Uterus (tissue), 2 donors: ENCODE measurements around the gene SLC2A6.

Experiments used
- POLR2A ChIP-seq, 2 donors: fragments of 450-650 bp; IDR thresholded peaks; one replicate each; pipeline ENCODE4 v1.6.1; 2016; ENCODE audit warnings: antibody characterized with exemption in 2 of 2, mild to moderate bottlenecking in 1 of 2, moderate library complexity in 1 of 2
- TF ChIP-seq, protein P1 (sequence below), 4 experiments: fragments of 200-600 bp in 2 of 4; fragments of 450-650 bp in 2 of 4; sonication (generic) in 2 of 4; IDR thresholded peaks; one replicate each; pipeline ENCODE4 v1.5.1; 2016 to 2019; ENCODE audit warnings: antibody characterized with exemption in 4 of 4, mild to moderate bottlenecking in 2 of 4, moderate library complexity in 1 of 4

DNA sequence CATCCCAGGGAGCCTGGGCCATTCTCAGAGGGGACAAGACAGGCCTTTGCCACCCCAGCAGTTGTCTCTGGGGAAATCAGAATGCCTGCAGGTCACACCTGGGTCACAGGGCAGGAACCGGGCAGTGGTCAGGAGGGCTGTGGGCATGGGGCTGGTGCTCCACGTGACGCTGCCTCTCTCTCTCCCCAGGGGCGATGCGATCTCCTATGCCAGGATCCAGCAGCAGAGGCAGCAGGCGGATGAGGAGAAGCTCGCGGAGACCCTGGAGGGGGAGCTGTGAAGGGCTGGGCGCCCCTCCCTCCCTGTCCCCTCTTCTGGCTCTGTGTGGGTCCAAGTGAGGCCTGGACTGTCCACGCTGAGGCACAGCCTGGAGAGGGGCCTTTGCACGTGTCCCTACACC lies 10.5 kb downstream of the SLC2A6 start:
- TF ChIP-seq, protein P1, sequence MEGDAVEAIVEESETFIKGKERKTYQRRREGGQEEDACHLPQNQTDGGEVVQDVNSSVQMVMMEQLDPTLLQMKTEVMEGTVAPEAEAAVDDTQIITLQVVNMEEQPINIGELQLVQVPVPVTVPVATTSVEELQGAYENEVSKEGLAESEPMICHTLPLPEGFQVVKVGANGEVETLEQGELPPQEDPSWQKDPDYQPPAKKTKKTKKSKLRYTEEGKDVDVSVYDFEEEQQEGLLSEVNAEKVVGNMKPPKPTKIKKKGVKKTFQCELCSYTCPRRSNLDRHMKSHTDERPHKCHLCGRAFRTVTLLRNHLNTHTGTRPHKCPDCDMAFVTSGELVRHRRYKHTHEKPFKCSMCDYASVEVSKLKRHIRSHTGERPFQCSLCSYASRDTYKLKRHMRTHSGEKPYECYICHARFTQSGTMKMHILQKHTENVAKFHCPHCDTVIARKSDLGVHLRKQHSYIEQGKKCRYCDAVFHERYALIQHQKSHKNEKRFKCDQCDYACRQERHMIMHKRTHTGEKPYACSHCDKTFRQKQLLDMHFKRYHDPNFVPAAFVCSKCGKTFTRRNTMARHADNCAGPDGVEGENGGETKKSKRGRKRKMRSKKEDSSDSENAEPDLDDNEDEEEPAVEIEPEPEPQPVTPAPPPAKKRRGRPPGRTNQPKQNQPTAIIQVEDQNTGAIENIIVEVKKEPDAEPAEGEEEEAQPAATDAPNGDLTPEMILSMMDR (IDR thresholded peaks at IDR 0.05) = no peak
- no peak for TF ChIP-seq POLR2A (IDR thresholded peaks at IDR 0.05)
